OCI-LY3 (cell line): ENCODE measurements around the gene UBE2E2.

ENCODE experiments used
- CTCF ChIP-seq: fragments of 200-600, 300-600 bp; sonication (generic); IDR thresholded peaks from 2 replicates; pipeline ENCODE4 v1.5.1; 2014; ENCODE audit warnings: antibody characterized with exemption, low read length, low read depth
- EZH2phosphoT487 ChIP-seq: fragments of 200-600 bp; shearing (Covaris generic); IDR thresholded peaks from 2 replicates; pipeline ENCODE4 v1.6.1; 2018; ENCODE audit warnings: antibody characterized with exemption, mixed run types, low read depth

- TF ChIP-seq EZH2phosphoT487 = no peak
- no peak for TF ChIP-seq CTCF
Measured at GRCh38 chr3:23252122-23252521, 49.0 kb downstream of the UBE2E2 start.
